ENCODE measurements around the gene NT5C3A. TPM values are rescaled to one million over a fixed set of nuclear protein-coding genes. Genes with fewer than 3 reads are reported as not detected.

Gene NT5C3A
- total RNA-seq, 1 experiment from 2014 or later: 20.0 TPM

Other genes with a start within 250 kb of the NT5C3A start
- gene KBTBD2, start 171.0 kb downstream of the NT5C3A start, total RNA-seq (2014; rRNA removed; shearing (Covaris generic)): 22.8 and 26.3 TPM in 2 replicates
- gene FKBP9, start 105.3 kb downstream of the NT5C3A start, total RNA-seq (2014; rRNA removed; shearing (Covaris generic)): 9.0 and 17.4 TPM in 2 replicates
- gene RP9, start 46.6 kb upstream of the NT5C3A start, total RNA-seq (2014; rRNA removed; shearing (Covaris generic)): 12.1 and 13.3 TPM in 2 replicates
- gene BBS9, start 66.8 kb upstream of the NT5C3A start, total RNA-seq (2014; rRNA removed; shearing (Covaris generic)): 4.6 and 5.3 TPM in 2 replicates